GM23248 (cell line): Measurements from ENCODE around the gene CD4. TPM values are rescaled to one million over a fixed set of nuclear protein-coding genes. Genes with fewer than 3 reads are reported as not detected.
"Not testable (repeated sequence)": the region's sequence is repeated elsewhere in the genome, so short reads cannot be mapped to it uniquely, and the experiment has no call there.

Experiments
- DNase-seq: peaks from one replicate; pipeline ENCODE4 v3.0.0-alpha.2; 2015
- H2AFZ ChIP-seq: fragments of 200-600 bp; sonication (generic); 2 replicates; pipeline ENCODE4 v1.6.1; 2016; ENCODE audit warnings: antibody characterized with exemption
- H3F3A ChIP-seq: fragments of 200-600 bp; sonication (generic); 2 replicates; pipeline ENCODE4 v1.6.1; 2016; ENCODE audit warnings: mild to moderate bottlenecking, antibody characterized with exemption, mixed run types; ENCODE audit not compliant: insufficient read depth
- H3K27ac ChIP-seq: fragments of 200-600 bp; sonication (generic); 2 replicates; pipeline ENCODE4 v1.5.1; 2016; ENCODE audit warnings: mild to moderate bottlenecking
- H3K27me3 ChIP-seq: fragments of 200-600 bp; sonication (generic); replicated peaks from 2 replicates; pipeline ENCODE4 v1.6.1; 2016; ENCODE audit warnings: mild to moderate bottlenecking; ENCODE audit not compliant: insufficient read depth
- H3K36me3 ChIP-seq: fragments of 200-600 bp; sonication (generic); 2 replicates; pipeline ENCODE4 v1.6.1; 2016; ENCODE audit warnings: low read depth, mild to moderate bottlenecking
- H3K4me1 ChIP-seq: fragments of 200-600 bp; sonication (generic); 2 replicates; pipeline ENCODE4 v1.6.1; 2016; ENCODE audit warnings: mild to moderate bottlenecking; ENCODE audit not compliant: insufficient read depth
- H3K4me2 ChIP-seq: fragments of 200-600 bp; sonication (generic); one replicate; pipeline ENCODE4 v1.6.1; 2016; ENCODE audit warnings: mild to moderate bottlenecking; ENCODE audit not compliant: unreplicated experiment
- H3K4me3 ChIP-seq: fragments of 200-600 bp; sonication (generic); 2 replicates; pipeline ENCODE4 v1.5.1; 2016; ENCODE audit warnings: mild to moderate bottlenecking
- H3K79me2 ChIP-seq: fragments of 200-600 bp; sonication (generic); 2 replicates; pipeline ENCODE4 v1.6.1; 2016; ENCODE audit warnings: mild to moderate bottlenecking; ENCODE audit not compliant: insufficient read depth
- H3K9ac ChIP-seq: fragments of 200-600 bp; sonication (generic); 2 replicates; pipeline ENCODE4 v1.6.1; 2016; ENCODE audit warnings: mild to moderate bottlenecking
- H3K9me2 ChIP-seq: fragments of 200-600 bp; sonication (generic); 2 replicates; pipeline ENCODE4 v1.6.1; 2016; ENCODE audit warnings: mixed run types, mild to moderate bottlenecking, moderate library complexity; ENCODE audit not compliant: insufficient read depth
- H3K9me3 ChIP-seq: fragments of 200-600 bp; sonication (generic); one replicate; pipeline ENCODE4 v1.6.1; 2017; ENCODE audit warnings: low read depth
- H4K20me1 ChIP-seq: fragments of 200-600 bp; sonication (generic); 2 replicates; pipeline ENCODE4 v1.6.0; 2016; ENCODE audit not compliant: insufficient read depth
- EZH2 ChIP-seq: fragments of 200-600 bp; sonication (generic); IDR thresholded peaks from 2 replicates; pipeline ENCODE4 v1.6.1; 2018; ENCODE audit warnings: antibody characterized with exemption, mild to moderate bottlenecking; ENCODE audit not compliant: insufficient read depth, poor library complexity, severe bottlenecking
- EZH2phosphoT487 ChIP-seq: fragments of 200-600 bp; sonication (generic); IDR thresholded peaks from 2 replicates; pipeline ENCODE4 v1.6.1; 2018; ENCODE audit warnings: antibody characterized with exemption, moderate library complexity, mild to moderate bottlenecking, low read depth; ENCODE audit not compliant: insufficient read depth
- WGBS, 2 experiments: methylation state at CpG; one replicate each; pipeline ENCODE4 v1.1.6; 2015 to 2017; ENCODE audit warnings: low lambda C conversion rate in 2 of 2, low coverage in 1 of 2; ENCODE audit errors: missing lambda C conversion rate in 2 of 2; 5-methylcytosine and 5-hydroxymethylcytosine counted together
- in situ Hi-C: fragments of 300-500 bp; cut with MboI; formaldehyde crosslinking; loops from 2 replicates; pipeline ENCODE4 v1.15.0; 2020
- polyA plus RNA-seq: library from polyadenylated mRNA; unstranded; fragments of >200 nt; fragmentation: Nextera tagmentation; extraction: Ambion mirVana; gene quantifications from 2 replicates; pipeline ENCODE4 v1.2.1, GENCODE V29; 2016
- total RNA-seq: library from RNA; depleted of rRNA; stranded (reverse); fragments of >200 nt; shearing (Covaris generic); gene quantifications from 2 replicates; pipeline ENCODE4 v1.2.3, GENCODE V29; 2014

Gene CD4
- total and polyA plus RNA-seq, 2 experiments from 2014 or later = not detected

DNA sequence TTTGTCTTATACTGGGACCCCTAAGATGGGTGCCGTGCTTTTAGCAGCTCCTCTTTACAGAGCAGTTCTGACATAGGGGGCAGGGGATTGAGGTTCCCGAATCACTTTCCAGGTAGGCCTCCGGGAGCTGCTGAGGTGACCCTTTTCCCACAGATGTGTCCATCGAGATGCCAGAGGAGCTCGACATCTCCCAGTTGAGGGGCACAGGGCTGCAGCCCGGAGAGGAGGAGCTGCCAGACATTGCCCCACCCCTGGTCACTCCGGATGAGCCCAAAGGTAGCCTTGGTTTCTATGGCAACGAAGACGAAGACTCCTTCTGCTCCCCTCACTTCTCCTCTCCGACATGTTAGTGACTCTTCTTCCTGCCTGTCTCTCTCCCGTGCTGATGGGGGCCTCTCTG is 73.7 kb downstream of the CD4 start:
- H3K9me3 ChIP-seq = no peaks in the 10 kb centered on the region
- 0 out of 2 replicates have a peak, but pooled peaks cover 6% of the 10 kb centered on the region for H3K4me1 ChIP-seq
- peaks cover 4% of the 10 kb centered on the region for H3F3A ChIP-seq
- no peak overlapping the region for H2AFZ ChIP-seq
- in situ Hi-C loops = no loop called here
- H3K27me3 ChIP-seq = no peaks in the 10 kb centered on the region
- DNase-seq = no peak
- no peaks in the 10 kb centered on the region for H4K20me1 ChIP-seq
- no peak overlapping the region for H3K4me3 ChIP-seq
- 85 to 87% methylated on average over 11 of the region's 11 CpGs for WGBS, 2 experiments
- H3K79me2 ChIP-seq = peaks cover 12% of the 10 kb centered on the region
- H3K36me3 ChIP-seq = peaks cover 33% of the 10 kb centered on the region
- no peak overlapping the region for H3K27ac ChIP-seq
- H3K9ac ChIP-seq = no peak overlapping the region
- no peak overlapping the region for H3K4me2 ChIP-seq
- TF ChIP-seq EZH2phosphoT487 = no peak
- TF ChIP-seq EZH2 = no peak
- no peaks in the 10 kb centered on the region for H3K9me2 ChIP-seq

GRCh38 chr12:6863586-6864321 is 74.4 kb downstream of the CD4 start:
- no peak overlapping the region for H2AFZ ChIP-seq
- H3K79me2 ChIP-seq = peaks cover 14% of the 10 kb centered on the region
- H3K9me2 ChIP-seq = no peaks in the 10 kb centered on the region
- 96 to 99% methylated on average over 16 of the region's 16 CpGs for WGBS, 2 experiments
- H3K4me3 ChIP-seq = no peak overlapping the region
- no peak for DNase-seq
- peaks cover 25% of the 10 kb centered on the region for H3K36me3 ChIP-seq
- peaks cover 8% of the 10 kb centered on the region; the same call in 1 of the 2 replicates for H3K4me1 ChIP-seq
- H3K27ac ChIP-seq = no peak overlapping the region
- H3K9me3 ChIP-seq = no peaks in the 10 kb centered on the region
- in situ Hi-C loops = no loop called here
- H3K9ac ChIP-seq = no peak overlapping the region
- TF ChIP-seq EZH2phosphoT487 (no peak), EZH2 (no peak)
- H3K27me3 ChIP-seq = no peaks in the 10 kb centered on the region
- no peak overlapping the region for H3K4me2 ChIP-seq
- no peaks in the 10 kb centered on the region for H4K20me1 ChIP-seq
- peaks cover 12% of the 10 kb centered on the region for H3F3A ChIP-seq

DNA sequence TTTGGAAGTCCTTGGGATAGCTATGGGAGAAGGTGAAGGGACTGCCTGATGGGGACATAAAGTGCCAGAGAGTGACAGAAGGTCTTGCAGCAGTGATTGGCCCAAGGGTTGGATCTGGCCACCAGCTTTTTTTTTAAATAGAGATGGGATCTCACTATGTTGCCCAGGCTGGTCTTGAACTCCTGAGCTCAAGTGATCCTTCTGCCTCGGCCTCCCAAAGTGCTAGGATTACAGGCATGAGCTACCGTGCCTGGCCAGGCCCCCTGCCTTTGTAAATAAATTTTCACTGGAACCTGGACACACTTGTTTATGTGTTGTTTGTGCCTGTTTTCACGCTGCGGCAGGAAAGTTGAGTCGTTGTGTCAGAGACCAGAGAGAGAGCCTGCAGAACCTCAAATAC is 76.0 kb downstream of the CD4 start:
- H3K27ac ChIP-seq, DNase-seq, H3K9ac ChIP-seq, H4K20me1 ChIP-seq, H3K9me3 ChIP-seq, H2AFZ ChIP-seq, in situ Hi-C loops, H3K4me3 ChIP-seq, H3K9me2 ChIP-seq, H3K27me3 ChIP-seq, H3K4me2 ChIP-seq: not testable (repeated sequence)
- WGBS, 2 experiments = 81 to 82% methylated on average over 5 of the region's 5 CpGs
- Histone ChIP-seq H3K79me2 (peaks cover 29% of the 10 kb centered on the region), H3F3A (peaks cover 25% of the 10 kb centered on the region), H3K36me3 (peaks cover 25% of the 10 kb centered on the region), H3K4me1 (peaks cover 21% of the 10 kb centered on the region)

DNA sequence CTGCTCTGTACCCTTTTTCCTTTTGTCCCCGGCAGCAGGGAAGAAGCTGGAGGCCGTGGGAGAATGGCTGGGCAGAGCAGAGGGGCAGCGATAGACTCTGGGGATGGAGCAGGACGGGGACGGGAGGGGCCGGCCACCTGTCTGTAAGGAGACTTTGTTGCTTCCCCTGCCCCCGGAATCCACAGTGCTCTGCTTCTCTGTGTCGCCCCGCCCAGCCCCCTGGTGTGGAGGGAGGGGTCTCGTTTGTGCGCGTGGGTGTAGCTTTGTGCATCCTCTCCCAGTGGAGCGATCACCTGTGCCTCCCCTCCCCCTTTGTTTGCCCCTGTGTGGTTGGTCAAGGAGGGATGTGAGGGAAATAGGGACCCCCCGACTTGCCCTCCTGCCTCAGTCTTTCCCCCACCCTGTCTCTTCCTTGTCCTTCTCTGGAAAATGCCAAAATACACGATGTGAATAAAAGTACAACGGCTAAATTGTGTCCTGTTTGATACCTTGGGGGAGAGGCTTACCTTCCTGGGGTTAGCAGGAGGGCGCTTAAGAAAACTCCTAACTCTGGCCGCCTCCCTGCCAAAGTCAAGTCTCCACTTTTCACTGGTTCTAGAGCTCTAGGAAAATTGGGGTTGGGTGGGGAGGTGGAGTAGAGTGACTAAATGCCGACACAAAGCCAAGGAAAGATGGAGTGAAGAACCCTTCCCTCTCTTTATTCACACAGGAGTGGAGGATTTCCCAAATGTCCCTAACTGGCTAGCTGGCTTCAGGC is 77.0 kb downstream of the CD4 start:
- DNase-seq = no peak
- Histone ChIP-seq H3K36me3 (peaks cover 27% of the 10 kb centered on the region), H3K9ac (peak overlapping the region; percentile 92), H3F3A (peaks cover 35% of the 10 kb centered on the region), H2AFZ (peak overlapping the region; percentile 78), H3K4me3 (peak overlapping the region; percentile 99), H4K20me1 (no peaks in the 10 kb centered on the region; the same call in 1 of the 2 replicates), H3K27ac (peak overlapping the region; percentile 51), H3K27me3 (no peaks in the 10 kb centered on the region), H3K4me1 (peaks cover 31% of the 10 kb centered on the region), H3K79me2 (peaks cover 38% of the 10 kb centered on the region), H3K9me3 (no peaks in the 10 kb centered on the region), H3K4me2 (peak overlapping the region; percentile 88), H3K9me2 (no peaks in the 10 kb centered on the region)
- 78 to 79% methylated on average over 16 to 19 of the region's 19 CpGs for WGBS, 2 experiments
- no peak for TF ChIP-seq EZH2
- no peak for TF ChIP-seq EZH2phosphoT487
- in situ Hi-C loops = no loop called here
